GM06990 (cell line): ENCODE results near the gene IQGAP3.

Experiments used
- DNase-seq: peaks from one replicate; pipeline ENCODE4 v3.0.0-alpha.2; 2011; ENCODE audit not compliant: insufficient read length; ENCODE audit errors: extremely low read depth
- H3K27me3 ChIP-seq: replicated peaks from 2 replicates; pipeline ENCODE4 v1.6.0; 2011; ENCODE audit warnings: low read length; ENCODE audit not compliant: control insufficient read depth, insufficient read depth
- H3K36me3 ChIP-seq: 2 replicates; pipeline ENCODE4 v1.5.1; 2011; ENCODE audit warnings: low read length; ENCODE audit not compliant: control insufficient read depth, insufficient read depth
- H3K4me3 ChIP-seq: replicated peaks from 2 replicates; pipeline ENCODE4 v1.5.1; 2011; ENCODE audit warnings: low read depth, mild to moderate bottlenecking, control low read depth, low read length
- TF ChIP-seq, protein P1 (sequence below): IDR thresholded peaks from 2 replicates; pipeline ENCODE4 v1.5.1; 2011; ENCODE audit warnings: low read length, control low read depth, mild to moderate bottlenecking, inconsistent platforms; ENCODE audit not compliant: insufficient read depth, poor library complexity, severe bottlenecking

Gene IQGAP3

DNA sequence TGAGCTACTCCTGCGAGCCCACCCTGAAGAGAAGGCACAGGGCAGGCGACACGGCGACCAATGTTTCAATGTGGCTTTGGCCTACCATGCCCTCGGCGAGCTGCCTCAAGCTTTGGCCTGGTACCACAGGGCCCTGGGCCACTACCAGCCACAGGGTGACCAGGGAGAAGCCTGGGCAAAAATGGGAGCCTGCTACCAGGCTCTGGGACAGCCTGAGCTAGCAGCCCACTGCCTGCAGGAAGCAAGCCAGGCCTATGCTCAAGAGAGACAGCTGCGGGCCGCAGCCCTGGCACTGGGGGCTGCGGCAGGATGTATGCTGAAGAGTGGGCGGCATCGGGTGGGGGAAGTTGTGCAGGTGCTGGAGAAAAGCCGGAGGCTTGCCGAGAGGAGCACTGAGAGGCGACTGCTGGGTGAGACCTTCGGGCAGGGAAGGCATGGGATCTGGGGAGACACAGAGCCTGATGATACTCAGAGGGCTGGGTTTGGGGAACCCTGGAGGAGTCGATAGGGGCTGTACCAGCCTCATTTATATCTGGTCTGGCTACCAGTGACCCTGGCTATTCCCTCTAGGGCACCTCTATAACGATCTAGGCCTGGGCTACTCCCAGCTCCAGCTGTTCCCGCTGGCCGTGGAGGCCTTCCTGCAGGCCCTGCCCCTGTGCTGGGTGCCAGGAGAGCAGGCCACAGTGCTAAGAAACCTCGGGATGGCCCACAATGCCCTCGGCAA lies 9.5 kb upstream of the IQGAP3 start:
- DNase-seq, result no peak
- no peaks in the 10 kb centered on the region for H3K27me3 ChIP-seq
- no peaks in the 10 kb centered on the region for H3K36me3 ChIP-seq
- TF ChIP-seq, protein P1, sequence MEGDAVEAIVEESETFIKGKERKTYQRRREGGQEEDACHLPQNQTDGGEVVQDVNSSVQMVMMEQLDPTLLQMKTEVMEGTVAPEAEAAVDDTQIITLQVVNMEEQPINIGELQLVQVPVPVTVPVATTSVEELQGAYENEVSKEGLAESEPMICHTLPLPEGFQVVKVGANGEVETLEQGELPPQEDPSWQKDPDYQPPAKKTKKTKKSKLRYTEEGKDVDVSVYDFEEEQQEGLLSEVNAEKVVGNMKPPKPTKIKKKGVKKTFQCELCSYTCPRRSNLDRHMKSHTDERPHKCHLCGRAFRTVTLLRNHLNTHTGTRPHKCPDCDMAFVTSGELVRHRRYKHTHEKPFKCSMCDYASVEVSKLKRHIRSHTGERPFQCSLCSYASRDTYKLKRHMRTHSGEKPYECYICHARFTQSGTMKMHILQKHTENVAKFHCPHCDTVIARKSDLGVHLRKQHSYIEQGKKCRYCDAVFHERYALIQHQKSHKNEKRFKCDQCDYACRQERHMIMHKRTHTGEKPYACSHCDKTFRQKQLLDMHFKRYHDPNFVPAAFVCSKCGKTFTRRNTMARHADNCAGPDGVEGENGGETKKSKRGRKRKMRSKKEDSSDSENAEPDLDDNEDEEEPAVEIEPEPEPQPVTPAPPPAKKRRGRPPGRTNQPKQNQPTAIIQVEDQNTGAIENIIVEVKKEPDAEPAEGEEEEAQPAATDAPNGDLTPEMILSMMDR, result no peak
- H3K4me3 ChIP-seq, result no peak overlapping the region

DNA sequence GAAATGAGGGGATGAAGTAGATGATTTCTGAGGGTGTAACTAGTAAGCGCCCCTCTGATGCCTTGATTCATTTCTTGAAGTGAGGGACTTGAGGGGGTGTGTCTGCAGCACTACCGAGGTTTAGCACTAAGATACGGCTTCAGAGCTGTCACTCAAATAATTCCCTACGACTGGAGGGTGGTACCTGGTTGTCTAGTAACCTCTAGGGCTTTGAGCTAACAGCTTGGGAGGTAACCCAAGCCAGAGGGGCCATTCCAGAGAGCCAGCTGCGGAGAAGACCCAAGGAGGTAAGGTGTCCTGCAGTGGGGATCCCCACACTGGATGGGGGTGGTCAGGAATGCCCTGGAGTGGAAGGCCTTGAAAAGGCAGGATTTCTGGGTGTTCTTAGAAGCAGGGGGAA lies 7.1 kb upstream of the IQGAP3 start, which contains the start of gene TTC24:
TTC24 (plus strand) TSS at position 252 of the 400 bp plus-strand sequence. CDS start 1,642 bp downstream, outside the sequence.
- Histone ChIP-seq H3K27me3 (no peaks in the 10 kb centered on the region; the same call in 1 of the 2 replicates), H3K36me3 (no peaks in the 10 kb centered on the region), H3K4me3 (no peak within 1 kb of the TSS)
- DNase-seq, result no peak
- TF ChIP-seq, protein P1, result no peak

DNA sequence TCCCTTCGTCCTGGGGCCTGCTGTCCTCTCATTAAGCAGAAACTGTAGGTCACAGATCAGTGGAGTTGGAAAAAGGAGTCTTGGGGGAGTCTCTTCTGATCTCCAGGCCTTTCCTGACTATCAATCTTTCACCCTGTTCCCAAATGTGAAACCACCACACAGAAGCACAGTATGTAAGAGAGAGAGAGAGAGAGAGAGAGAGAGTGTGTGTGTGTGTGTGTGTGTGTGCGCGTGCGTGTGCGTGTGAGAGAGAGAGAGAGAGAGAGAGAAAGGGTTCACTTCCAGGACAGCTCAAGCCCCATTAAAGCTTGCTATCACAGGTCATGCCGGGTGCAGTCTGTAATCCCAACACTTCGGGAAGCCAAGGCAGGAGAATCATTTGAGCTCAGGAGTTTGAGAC lies 5.7 kb upstream of the IQGAP3 start:
- no peaks in the 10 kb centered on the region; the same call in 1 of the 2 replicates for H3K27me3 ChIP-seq
- TF ChIP-seq, protein P1, result no peak
- H3K4me3 ChIP-seq, result no peak overlapping the region
- DNase-seq, result no peak
- no peaks in the 10 kb centered on the region for H3K36me3 ChIP-seq

DNA sequence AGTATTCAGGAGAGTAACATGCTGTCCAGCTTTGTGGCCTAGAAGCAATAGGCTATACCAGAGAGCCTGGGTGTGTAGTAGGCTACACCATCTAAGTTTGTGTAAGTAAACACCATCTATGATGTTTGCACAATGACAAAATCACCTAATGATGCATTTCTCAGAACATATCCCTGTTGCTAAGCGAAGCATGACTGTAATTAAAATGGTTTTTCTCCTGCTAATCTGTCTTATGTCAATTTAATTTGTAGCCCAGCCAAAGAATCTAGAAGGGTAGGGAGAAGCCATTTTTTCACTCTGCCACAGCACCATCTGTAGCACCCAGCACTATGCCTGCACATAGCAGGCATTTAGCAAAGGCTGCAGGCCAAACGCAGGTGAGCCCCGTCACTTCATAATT lies 5.2 kb upstream of the IQGAP3 start:
- no peak overlapping the region for H3K4me3 ChIP-seq
- no peaks in the 10 kb centered on the region for H3K36me3 ChIP-seq
- TF ChIP-seq, protein P1, result no peak
- DNase-seq, result no peak
- no peaks in the 10 kb centered on the region; the same call in 1 of the 2 replicates for H3K27me3 ChIP-seq

DNA sequence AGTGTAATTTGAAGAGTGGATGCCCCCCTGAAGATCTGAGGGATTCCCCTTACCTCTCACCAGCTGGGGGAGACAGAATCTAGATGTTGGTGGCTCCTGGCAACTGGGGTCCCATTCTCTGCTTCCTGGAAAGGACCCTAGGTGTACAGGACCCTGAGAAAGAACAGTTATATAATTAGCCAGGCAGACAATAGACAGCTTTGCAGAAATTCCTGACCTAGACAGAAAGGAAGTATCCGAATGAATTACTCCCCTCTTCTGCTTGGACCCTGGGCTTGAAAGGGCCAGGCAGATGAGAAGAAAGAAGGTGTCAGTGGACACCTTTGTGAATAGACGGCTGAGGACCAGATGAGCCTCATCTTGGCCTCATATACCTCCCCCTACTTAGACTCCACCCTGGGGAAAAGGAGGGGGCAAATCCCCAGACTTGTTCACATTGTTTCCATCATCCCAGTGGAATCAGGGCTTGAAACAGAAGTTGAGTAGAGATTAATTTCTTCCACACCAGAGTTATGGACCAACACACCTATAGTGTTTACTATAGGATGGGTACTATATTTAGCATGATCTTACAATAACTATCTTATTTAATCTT lies 1.8 kb upstream of the IQGAP3 start:
- DNase-seq, result no peak
- TF ChIP-seq, protein P1, result no peak
- H3K27me3 ChIP-seq, result no peaks in the 10 kb centered on the region; the same call in 1 of the 2 replicates
- H3K4me3 ChIP-seq, result no peak overlapping the region
- no peaks in the 10 kb centered on the region for H3K36me3 ChIP-seq
